ENCODE data around the gene CCDC149.

GRCh38 chr4:24880186-24880585 is 32.7 kb downstream of the CCDC149 start:
- TF ChIP-seq REST (IDR thresholded peaks at IDR 0.05; ENCODE audit: insufficient read depth in 1 of 2, low read depth in 2 of 2, low read length in 1 of 2) (no peak), CTCF (IDR thresholded peaks at IDR 0.05) (no peak), POLR2AphosphoS5 (IDR thresholded peaks at IDR 0.05; ENCODE audit: low read depth, low read length) (no peak)

Data from Panc1 (cell line).